GM12878 (cell line): ENCODE measurements around the gene VPS16. TPM values are rescaled to one million over a fixed set of nuclear protein-coding genes. Genes with fewer than 3 reads are reported as not detected.
A peak's percentile ranks its signal among the peaks of the same experiment; 100 is the strongest.

Experiments
- ATAC-seq: fragments of 200-7000 bp; cut with Tn5 transposase; 3 replicates; pipeline ENCODE4 v1.9.1; 2020; ENCODE audit warnings: mild to moderate bottlenecking, moderate library complexity
- BruUV-seq: library from RNA; stranded (reverse); fragments of 400-500 nt; replicated peaks from 2 replicates; lab custom pipeline; 2021; lab: Mats Ljungman, UMichigan
- CTCF ChIA-PET: fragments of 300-600 bp; sonication (Branson Sonifier 250); formaldehyde crosslinking; extraction: SDS; loops from one replicate; lab custom pipeline; 2021; ENCODE audit warnings: inconsistent platforms; lab: Yijun Ruan, JAX
- POLR2A ChIA-PET: fragments of 350-600 bp; formaldehyde crosslinking; extraction: SDS; loops from one replicate; lab custom pipeline; 2021; ENCODE audit warnings: inconsistent platforms; lab: Charles Lee
- RAD21 ChIA-PET: fragments of 300-600 bp; sonication (Branson Sonifier 250); formaldehyde crosslinking; loops from one replicate; lab custom pipeline; 2023; ENCODE audit warnings: antibody characterized with exemption; ENCODE audit not compliant: unreplicated experiment; lab: Charles Lee
- SMC1A ChIA-PET: fragments of 300-600 bp; sonication (Branson Sonifier 250); formaldehyde crosslinking; loops from one replicate; lab custom pipeline; 2023; ENCODE audit not compliant: unreplicated experiment, uncharacterized antibody; lab: Charles Lee
- DNase-seq: peaks from one replicate; pipeline ENCODE4 v3.0.0-alpha.2; 2011; ENCODE audit warnings: low read depth, low spot score
- FAIRE-seq: peaks from 3 replicates; lab custom pipeline; 2011; peaks lifted over from hg19 to GRCh38; lab: Jason Lieb, UNC
- H2AFZ ChIP-seq: 2 replicates; pipeline ENCODE4 v1.6.0; 2011; ENCODE audit warnings: low read depth, low read length, control low read depth; ENCODE audit not compliant: control insufficient read depth
- H3K27ac ChIP-seq: 2 replicates; pipeline ENCODE4 v1.5.1; 2011; ENCODE audit warnings: control low read depth; ENCODE audit not compliant: control insufficient read depth, insufficient read depth
- H3K27me3 ChIP-seq, 2 experiments: replicated peaks in 1 of 2; 2 replicates each; pipeline versions ENCODE4 v1.6.0 to v1.6.1; 2011; ENCODE audit warnings: low read length in 1 of 2; ENCODE audit not compliant: control insufficient read depth in 2 of 2, insufficient read depth in 2 of 2
- H3K36me3 ChIP-seq, 2 experiments: 2 replicates each; pipeline ENCODE4 v1.5.1; 2011; ENCODE audit warnings: low read length in 1 of 2; ENCODE audit not compliant: control insufficient read depth in 2 of 2, insufficient read depth in 2 of 2
- H3K4me1 ChIP-seq: 2 replicates; pipeline ENCODE4 v1.6.1; 2011; ENCODE audit warnings: mild to moderate bottlenecking, low read length, moderate library complexity, mixed read lengths; ENCODE audit not compliant: control insufficient read depth, insufficient read depth
- H3K4me2 ChIP-seq: 2 replicates; pipeline ENCODE4 v1.6.0; 2011; ENCODE audit warnings: control low read depth; ENCODE audit not compliant: control insufficient read depth, insufficient read depth
- H3K4me3 ChIP-seq: fragments of 200-600 bp; sonication (generic); 2 replicates; pipeline ENCODE4 v1.5.1; 2016
- H3K79me2 ChIP-seq: 2 replicates; pipeline ENCODE4 v1.6.0; 2011; ENCODE audit warnings: low read length; ENCODE audit not compliant: control insufficient read depth, insufficient read depth
- H3K9ac ChIP-seq: 2 replicates; pipeline ENCODE4 v1.8.0; 2011; ENCODE audit warnings: low read length, control low read depth, mixed read lengths; ENCODE audit not compliant: control insufficient read depth, insufficient read depth
- H3K9me3 ChIP-seq: replicated peaks from 3 replicates; pipeline ENCODE4 v1.5.1; 2011; ENCODE audit warnings: mild to moderate bottlenecking, low read length; ENCODE audit not compliant: control insufficient read depth, insufficient read depth
- H4K20me1 ChIP-seq: 2 replicates; pipeline ENCODE4 v1.6.0; 2011; ENCODE audit not compliant: control insufficient read depth, insufficient read depth
- CREM ChIP-seq: IDR thresholded peaks from 2 replicates; pipeline ENCODE4 v1.6.1; 2014; ENCODE audit warnings: antibody characterized with exemption, low read depth
- HCFC1 ChIP-seq: fragments of 150-350 bp; IDR thresholded peaks from 2 replicates; pipeline ENCODE4 v1.6.1; 2014; ENCODE audit warnings: low read length
- HDAC2 ChIP-seq: fragments of 200-600 bp; sonication (generic); IDR thresholded peaks from 2 replicates; pipeline ENCODE4 v1.6.1; 2017
- HSF1 ChIP-seq: fragments of 150-350 bp; IDR thresholded peaks from 2 replicates; pipeline ENCODE4 v1.6.1; 2014; ENCODE audit warnings: mild to moderate bottlenecking, low read depth, low read length
- MAX ChIP-seq: IDR thresholded peaks from 2 replicates; pipeline ENCODE4 v1.6.1; 2012; ENCODE audit warnings: low read depth, low read length, improper control_type of control experiment
- RFX5 ChIP-seq: IDR thresholded peaks from 2 replicates; pipeline ENCODE4 v1.6.1; 2011; ENCODE audit warnings: low read depth, low read length, improper control_type of control experiment
- USF2 ChIP-seq: IDR thresholded peaks from 2 replicates; pipeline ENCODE4 v1.6.1; 2011; ENCODE audit warnings: low read depth, low read length, improper control_type of control experiment, borderline replicate concordance
- YBX1 ChIP-seq: fragments of 450-650 bp; IDR thresholded peaks from 2 replicates; pipeline ENCODE4 v1.6.1; 2016; ENCODE audit warnings: antibody characterized with exemption
- WGBS: methylation state at CpG from one replicate; pipeline ENCODE4 v1.1.6; 2016; ENCODE audit warnings: low lambda C conversion rate; ENCODE audit not compliant: insufficient replicate concordance, insufficient coverage; ENCODE audit errors: missing lambda C conversion rate; 5-methylcytosine and 5-hydroxymethylcytosine counted together
- in situ Hi-C: fragments of 300-500 bp; cut with MboI; formaldehyde crosslinking; loops from 9 replicates; pipeline ENCODE4 v1.14.3; 2018; ENCODE audit warnings: mixed read lengths
- intact Hi-C: fragments of 100-400 bp; cut with micrococcal nuclease; formaldehyde crosslinking; loops from one replicate; pipeline ENCODE4 v1.14.2; 2022; ENCODE audit not compliant: unreplicated experiment
- polyA plus RNA-seq, 11 experiments: library from polyadenylated mRNA; depleted of rRNA in 4 of 11; unstranded in 6 of 11; stranded (reverse) in 5 of 11; fragments of >200 nt; fragmentation: Nextera tagmentation in 4 of 11; fragmentation: Illumina TruSeq in 1 of 11; extraction: Ambion mirVana in 4 of 11; extraction: Trizol in 1 of 11; gene quantifications; 1 replicate in 1 of 11; 2 replicates in 10 of 11; pipeline versions ENCODE4 v1.2.1 to v1.2.3, GENCODE V29; 2011 to 2016; ENCODE audit warnings: inconsistent platforms in 2 of 11, missing spikeins in 2 of 11, low read depth in 1 of 11
- total RNA-seq, 4 experiments: library from RNA; depleted of rRNA in 3 of 4; stranded (reverse); fragments of >200 nt in 3 of 4; fragmentation: Illumina TruSeq in 1 of 4; extraction: Trizol in 1 of 4; gene quantifications; 2 replicates each; pipeline versions ENCODE4 v1.2.1 to v1.2.3, GENCODE V29; 2013 to 2021

The VPS16 gene
- total and polyA plus RNA-seq, 10 of the 15 experiments (the other 5 are each of a cell fraction or from before 2014, with no cell fraction given), result 8.4 to 37.5 (median 26.4) TPM

GRCh38 chr20:2836035-2836434 lies 4.5 kb upstream of the VPS16 start:
- ChIA-PET SMC1A (interaction anchor here (1.1 kb wide), 1 partner anchor 77 kb away, joined by 3 read pairs; no protein-coding TSS in a partner anchor), POLR2A (no interaction called here), CTCF (interaction anchor here (1.2 kb wide), 1 partner anchor 165 kb away, joined by 3 read pairs; no protein-coding TSS in a partner anchor), RAD21 (no interaction called here)
- Histone ChIP-seq H3K27ac (no peak overlapping the region), H4K20me1 (no peaks in the 10 kb centered on the region), H3K4me1 (peaks cover 14% of the 10 kb centered on the region), H3K36me3 (no peaks in the 10 kb centered on the region), H3K79me2 (peaks cover 3% of the 10 kb centered on the region; the same call in 1 of the 2 replicates), H3K27me3 (no peaks in the 10 kb centered on the region), H3K9ac (no peak overlapping the region), H2AFZ (no peak overlapping the region), H3K9me3 (no peaks in the 10 kb centered on the region), H3K4me3 (no peak overlapping the region), H3K4me2 (no peak overlapping the region)
- DNase-seq (no peak), ATAC-seq (no peak), FAIRE-seq (no peak)
- WGBS, result 52% methylated on average over 4 of the region's 5 CpGs
- TSS peak; percentile 45 for BruUV-seq
- intact Hi-C loops (no loop called here), in situ Hi-C loops (no loop called here)
- no peak for TF ChIP-seq RFX5
- TF ChIP-seq HDAC2, result no peak
- TF ChIP-seq MAX, result no peak
- no peak for TF ChIP-seq USF2
- TF ChIP-seq HCFC1, result no peak
- no peak for TF ChIP-seq CREM
- TF ChIP-seq HSF1, result no peak
- TF ChIP-seq YBX1, result no peak
